HG03066 (cell line): ENCODE measurements around the gene ACVRL1.

ENCODE experiments used
- ATAC-seq: cut with Tn5 transposase; IDR thresholded peaks from one replicate; pipeline ENCODE4 v1.9.1; 2021; ENCODE audit warnings: low read depth; ENCODE audit not compliant: unreplicated experiment

Gene ACVRL1

GRCh38 chr12:51907083-51907855 is at the start of gene ACVRL1:
Gene ACVRL1 (plus strand): TSS chr12:51907504. CDS start chr12:51912475, 4,971 bp downstream.
- no peak for ATAC-seq

- ATAC-seq, result no peak
Measured at GRCh38 chr12:51860986-51861385, 46.3 kb upstream of the ACVRL1 start.

- no peak for ATAC-seq
Measured at GRCh38 chr12:51862947-51863346, 44.4 kb upstream of the ACVRL1 start.

GRCh38 chr12:51863363-51863932 is 43.9 kb upstream of the ACVRL1 start:
- no peak for ATAC-seq

GRCh38 chr12:51863933-51864832 is 43.1 kb upstream of the ACVRL1 start:
- ATAC-seq, result no peak

GRCh38 chr12:51864833-51865670 is 42.3 kb upstream of the ACVRL1 start:
- no peak for ATAC-seq

- ATAC-seq, result no peak
Measured at GRCh38 chr12:51865757-51866270, 41.5 kb upstream of the ACVRL1 start.

GRCh38 chr12:51866324-51866723 is 41.0 kb upstream of the ACVRL1 start:
- ATAC-seq, result no peak

- no peak for ATAC-seq
Measured at GRCh38 chr12:51866762-51867161, 40.5 kb upstream of the ACVRL1 start.

GRCh38 chr12:51867371-51867770 is 39.9 kb upstream of the ACVRL1 start:
- ATAC-seq, result no peak

GRCh38 chr12:51867796-51868428 is 39.4 kb upstream of the ACVRL1 start:
- no peak for ATAC-seq

- no peak for ATAC-seq
Measured at GRCh38 chr12:51868821-51869495, 38.3 kb upstream of the ACVRL1 start.

GRCh38 chr12:51869496-51869865 is 37.8 kb upstream of the ACVRL1 start:
- no peak for ATAC-seq

GRCh38 chr12:51869931-51870330 is 37.4 kb upstream of the ACVRL1 start:
- no peak for ATAC-seq

- no peak for ATAC-seq
Measured at GRCh38 chr12:51870504-51870903, 36.8 kb upstream of the ACVRL1 start.

GRCh38 chr12:51871126-51871525 is 36.2 kb upstream of the ACVRL1 start:
- no peak for ATAC-seq

GRCh38 chr12:51871918-51872688 is 35.2 kb upstream of the ACVRL1 start:
- ATAC-seq, result no peak

GRCh38 chr12:51872689-51872981 is 34.7 kb upstream of the ACVRL1 start:
- no peak for ATAC-seq
